ENCODE results near the gene CDR2L.
A peak's percentile ranks its signal among the peaks of the same experiment; 100 is the strongest.
"Not testable (repeated sequence)": the region's sequence is repeated elsewhere in the genome, so short reads cannot be mapped to it uniquely, and the experiment has no call there.

Gene CDR2L

DNA sequence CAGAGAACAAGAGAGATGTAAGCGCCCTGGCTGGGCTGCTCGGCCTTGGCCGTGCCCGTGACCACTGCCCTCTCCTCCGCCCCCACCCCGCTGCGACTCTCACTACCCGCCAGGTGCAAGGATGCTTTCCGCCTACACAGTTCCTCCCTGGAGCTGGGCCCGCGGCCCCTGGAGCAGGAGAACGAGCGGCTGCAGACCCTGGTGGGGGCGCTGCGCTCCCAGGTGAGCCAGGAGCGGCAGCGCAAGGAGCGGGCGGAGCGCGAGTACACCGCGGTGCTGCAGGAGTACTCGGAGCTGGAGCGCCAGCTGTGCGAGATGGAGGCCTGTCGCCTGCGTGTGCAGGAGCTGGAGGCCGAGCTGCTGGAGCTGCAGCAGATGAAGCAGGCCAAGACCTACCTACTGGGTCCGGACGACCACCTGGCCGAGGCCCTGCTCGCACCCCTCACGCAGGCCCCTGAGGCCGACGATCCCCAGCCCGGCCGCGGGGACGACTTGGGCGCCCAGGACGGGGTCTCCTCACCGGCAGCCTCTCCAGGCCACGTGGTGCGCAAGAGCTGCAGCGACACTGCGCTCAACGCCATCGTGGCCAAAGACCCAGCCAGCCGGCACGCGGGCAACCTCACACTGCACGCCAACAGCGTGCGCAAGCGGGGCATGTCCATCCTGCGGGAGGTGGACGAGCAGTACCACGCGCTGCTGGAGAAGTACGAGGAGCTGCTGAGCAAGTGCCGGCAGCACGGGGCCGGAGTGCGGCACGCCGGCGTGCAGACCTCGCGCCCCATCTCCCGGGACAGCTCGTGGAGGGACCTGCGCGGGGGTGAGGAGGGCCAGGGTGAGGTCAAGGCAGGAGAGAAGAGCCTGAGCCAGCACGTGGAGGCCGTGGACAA is 15.9 kb downstream of the CDR2L start:
- no peak for FAIRE-seq
- TF ChIP-seq POLR2A (IDR thresholded peaks at IDR 0.05; ENCODE audit: low read depth, low read length): no peak
- no peak for DNase-seq (ENCODE audit: insufficient read length, low spot score)

DNA sequence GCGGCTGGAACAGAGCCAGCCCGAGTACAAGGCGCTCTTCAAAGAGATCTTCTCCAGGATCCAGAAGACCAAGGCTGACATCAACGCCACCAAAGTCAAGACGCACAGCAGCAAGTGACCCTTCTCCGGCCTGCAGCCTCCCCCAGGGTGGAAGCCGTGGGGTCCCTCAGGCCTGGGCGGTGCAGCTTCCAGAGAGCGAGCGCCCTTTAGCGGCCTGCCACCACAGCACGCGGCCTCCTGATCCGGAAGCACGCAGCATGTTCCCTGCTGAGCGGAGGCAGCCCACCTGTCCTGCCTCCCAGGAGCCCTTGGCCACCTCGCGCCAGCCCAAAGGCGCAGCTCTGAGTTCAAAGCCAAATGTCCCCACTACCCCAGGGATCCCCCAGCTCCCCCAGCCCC is 16.5 kb downstream of the CDR2L start:
- FAIRE-seq: no peak
- no peak for TF ChIP-seq POLR2A (IDR thresholded peaks at IDR 0.05; ENCODE audit: low read depth, low read length)
- no peak for DNase-seq (ENCODE audit: insufficient read length, low spot score)

DNA sequence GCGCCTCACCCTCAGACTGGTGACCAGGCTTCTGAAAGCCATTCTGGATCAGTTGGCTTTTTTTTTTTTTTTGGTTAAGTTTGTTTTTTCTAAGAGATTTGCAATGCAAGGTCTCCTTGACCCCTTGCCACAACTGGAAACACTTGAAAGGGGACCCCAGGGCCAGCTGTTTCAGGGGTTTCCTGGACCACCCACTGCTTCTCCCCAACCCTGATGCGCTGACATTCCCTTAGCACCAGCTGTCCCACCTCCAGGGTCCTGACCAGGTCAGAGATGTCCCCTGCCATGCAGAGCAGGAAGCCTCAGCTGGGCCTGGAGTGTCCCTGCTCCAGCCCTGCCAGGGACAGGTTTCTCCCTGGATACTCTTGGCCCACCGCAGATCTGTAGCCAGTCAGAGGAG is 16.9 kb downstream of the CDR2L start:
- no peak for FAIRE-seq
- no peak for TF ChIP-seq POLR2A (IDR thresholded peaks at IDR 0.05; ENCODE audit: low read depth, low read length)
- no peak for DNase-seq (ENCODE audit: insufficient read length, low spot score)

DNA sequence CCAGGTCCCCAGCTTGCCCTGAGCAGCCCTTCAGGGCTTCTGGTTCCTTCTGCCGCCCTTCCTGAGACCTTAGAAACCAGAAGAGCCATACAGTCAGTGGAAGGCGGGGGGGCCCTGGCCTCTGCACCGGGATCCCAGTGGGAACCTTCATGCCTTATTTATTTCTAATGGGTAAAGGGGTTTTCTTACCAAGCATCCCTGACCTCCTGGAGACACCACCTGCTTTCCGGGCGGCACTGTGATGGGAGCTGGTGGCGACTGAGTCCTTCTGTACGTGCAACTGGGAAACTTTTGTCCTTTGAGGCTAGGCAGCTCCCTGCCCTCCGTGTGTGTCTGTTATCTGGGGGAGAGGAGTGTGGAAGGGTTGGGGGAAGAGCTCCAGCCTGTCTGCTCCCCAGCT is 17.9 kb downstream of the CDR2L start:
- TF ChIP-seq POLR2A (IDR thresholded peaks at IDR 0.05; ENCODE audit: low read depth, low read length): no peak
- no peak for FAIRE-seq
- no peak for DNase-seq (ENCODE audit: insufficient read length, low spot score)

DNA sequence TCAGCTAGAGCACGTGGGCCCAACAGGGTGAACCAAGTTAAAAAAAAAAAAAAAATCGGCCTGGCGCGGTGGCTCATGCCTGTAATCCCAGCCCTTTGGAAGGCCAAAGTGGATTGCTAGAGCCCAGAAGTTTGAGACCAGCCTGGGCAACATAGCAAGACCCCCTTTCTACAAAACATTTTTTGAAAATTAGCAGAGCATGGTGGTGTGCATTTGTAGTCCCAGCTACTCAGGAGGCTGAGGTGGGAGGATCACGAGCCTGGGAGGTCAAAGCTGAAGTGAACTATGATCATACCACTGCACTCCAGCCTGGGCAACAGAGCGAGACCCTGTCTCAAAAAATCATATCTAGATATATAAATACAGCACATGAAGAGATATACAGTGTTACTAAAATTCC is 18.7 kb downstream of the CDR2L start:
- FAIRE-seq; DNase-seq (ENCODE audit: insufficient read length, low spot score): not testable (repeated sequence)

DNA sequence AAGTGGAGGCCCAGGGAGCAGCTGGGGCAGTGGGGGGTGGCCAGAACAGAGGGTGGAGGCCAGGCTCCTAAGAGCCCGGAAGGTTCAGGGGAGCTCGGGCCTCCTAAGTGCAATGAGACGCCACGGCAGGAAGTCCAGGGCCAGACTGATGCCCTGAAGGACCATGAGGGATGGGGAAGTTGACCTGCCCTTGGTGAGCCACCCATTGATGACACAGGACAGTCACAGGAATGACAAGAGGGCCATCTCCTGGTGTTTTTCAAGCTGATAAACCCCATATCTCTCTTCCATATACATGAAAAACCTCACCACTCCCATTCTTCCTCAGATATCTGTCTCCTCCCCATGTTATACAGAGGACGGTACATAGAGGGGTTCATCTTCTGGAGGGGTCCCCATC is 19.2 kb downstream of the CDR2L start:
- DNase-seq (ENCODE audit: insufficient read length, low spot score) (no peak), FAIRE-seq (no peak)
- TF ChIP-seq POLR2A (IDR thresholded peaks at IDR 0.05; ENCODE audit: low read depth, low read length): no peak

DNA sequence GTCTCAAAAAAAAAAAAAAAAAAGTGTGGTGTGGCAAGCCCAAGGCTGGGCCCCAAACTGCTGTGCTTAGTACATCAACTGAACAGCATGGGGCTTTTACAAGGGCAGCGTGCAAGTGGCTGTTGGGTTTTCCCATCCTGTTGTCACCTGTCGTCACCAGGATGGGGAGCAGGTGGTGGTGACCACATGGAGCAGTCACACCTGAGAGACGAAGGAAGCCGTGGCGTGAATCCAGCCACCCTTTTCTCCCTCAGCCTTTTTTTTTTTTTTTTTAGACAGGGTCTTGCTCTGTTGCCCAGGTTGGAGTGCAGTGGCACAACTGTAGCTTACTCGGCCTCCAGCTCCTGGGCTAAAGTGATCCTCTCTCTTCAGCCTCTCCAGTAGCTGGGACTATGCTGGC is 20.9 kb downstream of the CDR2L start:
- no peak for TF ChIP-seq POLR2A (IDR thresholded peaks at IDR 0.05; ENCODE audit: low read depth, low read length)
- DNase-seq (ENCODE audit: insufficient read length, low spot score): no peak
- no peak for FAIRE-seq

DNA sequence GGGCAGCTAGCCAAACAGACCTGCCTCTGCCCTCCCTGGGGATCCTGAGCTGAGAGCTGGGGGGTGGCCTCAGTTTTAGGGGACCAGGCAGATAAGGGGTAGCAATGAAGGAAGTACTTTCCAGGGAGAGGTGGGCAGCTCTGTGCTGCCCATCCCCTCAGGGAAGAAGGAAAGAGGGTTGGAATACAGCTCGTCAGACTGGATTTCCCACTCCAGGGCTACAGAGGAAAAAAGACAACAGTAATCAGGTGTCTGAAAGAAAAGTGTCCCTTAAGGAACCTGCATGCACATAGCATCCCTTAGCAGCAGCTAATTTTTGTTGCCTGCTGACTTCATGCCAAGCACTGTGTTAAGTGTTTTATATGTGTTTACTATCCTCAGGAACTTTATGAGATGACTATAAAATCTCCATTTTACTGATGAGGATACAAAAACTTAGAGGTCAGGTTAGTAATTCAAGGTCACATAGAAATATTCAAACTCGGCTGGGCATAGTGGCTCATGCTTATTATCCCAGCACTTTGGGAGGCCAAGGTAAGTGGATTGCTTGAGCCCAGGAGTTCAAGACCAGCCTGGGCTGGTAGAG is 21.8 kb downstream of the CDR2L start:
- TF ChIP-seq POLR2A (IDR thresholded peaks at IDR 0.05; ENCODE audit: low read depth, low read length): no peak
- DNase-seq (ENCODE audit: insufficient read length, low spot score) (no peak), FAIRE-seq (no peak)

DNA sequence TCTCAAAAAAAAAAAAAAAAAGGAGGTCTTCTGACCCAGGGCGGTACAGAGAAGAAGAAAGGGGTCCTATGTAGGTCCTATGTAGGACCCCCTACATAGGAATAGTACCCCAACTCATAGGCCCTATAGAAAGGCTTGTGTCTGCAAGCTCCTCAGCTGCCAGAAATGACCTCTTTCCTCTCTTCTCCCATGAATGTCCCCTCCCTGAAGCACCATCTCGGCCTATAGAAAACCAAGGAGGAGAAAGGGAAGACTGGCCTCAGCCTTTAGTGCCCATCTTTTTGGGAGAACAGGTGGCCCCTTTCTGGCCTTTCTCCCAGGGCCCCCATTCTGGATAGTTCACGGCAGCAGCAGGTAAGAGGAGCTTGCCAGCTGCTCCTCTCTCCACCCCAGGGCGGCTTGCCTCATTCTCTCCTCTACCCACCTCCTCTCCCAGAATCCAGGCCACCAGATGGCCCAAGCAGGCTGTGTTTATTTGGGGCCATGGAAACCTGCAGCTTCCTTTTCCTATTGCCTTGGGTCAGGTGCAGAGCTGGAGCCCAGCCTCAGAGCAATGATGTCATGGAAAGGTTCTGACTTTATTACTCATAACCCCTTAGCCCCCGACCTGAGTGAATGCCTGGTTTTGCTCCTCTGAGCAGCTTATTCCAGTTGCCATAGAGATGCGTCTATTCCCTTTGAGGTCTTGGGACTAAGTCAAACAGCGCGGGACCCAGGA is 23.4 kb downstream of the CDR2L start:
- DNase-seq (ENCODE audit: insufficient read length, low spot score) (no peak), FAIRE-seq (no peak)
- TF ChIP-seq POLR2A (IDR thresholded peaks at IDR 0.05; ENCODE audit: low read depth, low read length): no peak

DNA sequence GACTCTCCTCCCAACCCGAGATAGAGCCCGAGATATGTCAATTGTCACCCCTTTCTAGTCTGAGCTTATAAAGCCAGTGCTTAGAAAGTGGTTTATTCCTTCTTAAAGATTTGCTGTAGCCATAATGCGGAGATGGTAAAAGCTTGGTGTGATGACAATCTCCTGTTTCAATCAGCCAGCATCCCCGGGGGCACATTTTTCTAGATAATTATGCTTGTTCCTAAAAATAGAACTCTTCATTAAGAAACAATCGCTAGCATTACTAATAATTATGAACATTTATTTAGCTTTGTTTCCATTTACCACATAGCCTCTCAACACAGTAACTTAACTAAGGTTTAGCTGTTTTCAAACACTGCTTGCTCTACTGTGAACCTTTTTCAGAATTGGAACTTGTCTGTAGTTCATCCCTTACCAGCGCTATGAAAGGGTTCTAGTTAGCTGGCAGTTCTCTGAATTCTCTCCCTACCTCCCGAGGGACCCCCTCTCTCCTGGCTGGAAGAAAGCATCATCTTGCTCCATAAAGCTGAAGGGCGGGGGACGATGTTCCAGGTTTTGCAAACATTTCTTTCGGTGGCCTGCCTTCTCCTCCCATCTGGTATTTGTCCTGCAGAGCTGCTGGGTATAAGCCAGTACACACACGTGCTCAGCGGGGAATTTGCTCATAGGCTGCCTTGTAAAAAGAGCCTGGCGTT is 24.1 kb downstream of the CDR2L start:
- no peak for TF ChIP-seq POLR2A (IDR thresholded peaks at IDR 0.05; ENCODE audit: low read depth, low read length)
- DNase-seq (ENCODE audit: insufficient read length, low spot score) (no peak), FAIRE-seq (no peak)

DNA sequence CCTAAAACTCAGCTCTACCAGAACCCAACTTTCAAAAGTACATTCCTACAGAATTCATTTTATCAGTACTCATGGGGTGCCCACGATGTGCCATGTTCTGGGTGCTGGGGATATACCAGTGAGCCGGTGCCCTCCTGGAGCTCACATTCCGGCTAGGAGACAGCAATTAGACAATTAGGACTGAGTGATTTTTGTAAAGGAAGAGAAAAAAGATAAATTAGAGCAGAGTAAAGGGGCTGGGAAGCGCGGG is 24.6 kb downstream of the CDR2L start:
- DNase-seq (ENCODE audit: insufficient read length, low spot score): no peak
- FAIRE-seq: no peak
- TF ChIP-seq POLR2A (IDR thresholded peaks at IDR 0.05; ENCODE audit: low read depth, low read length): no peak

DNA sequence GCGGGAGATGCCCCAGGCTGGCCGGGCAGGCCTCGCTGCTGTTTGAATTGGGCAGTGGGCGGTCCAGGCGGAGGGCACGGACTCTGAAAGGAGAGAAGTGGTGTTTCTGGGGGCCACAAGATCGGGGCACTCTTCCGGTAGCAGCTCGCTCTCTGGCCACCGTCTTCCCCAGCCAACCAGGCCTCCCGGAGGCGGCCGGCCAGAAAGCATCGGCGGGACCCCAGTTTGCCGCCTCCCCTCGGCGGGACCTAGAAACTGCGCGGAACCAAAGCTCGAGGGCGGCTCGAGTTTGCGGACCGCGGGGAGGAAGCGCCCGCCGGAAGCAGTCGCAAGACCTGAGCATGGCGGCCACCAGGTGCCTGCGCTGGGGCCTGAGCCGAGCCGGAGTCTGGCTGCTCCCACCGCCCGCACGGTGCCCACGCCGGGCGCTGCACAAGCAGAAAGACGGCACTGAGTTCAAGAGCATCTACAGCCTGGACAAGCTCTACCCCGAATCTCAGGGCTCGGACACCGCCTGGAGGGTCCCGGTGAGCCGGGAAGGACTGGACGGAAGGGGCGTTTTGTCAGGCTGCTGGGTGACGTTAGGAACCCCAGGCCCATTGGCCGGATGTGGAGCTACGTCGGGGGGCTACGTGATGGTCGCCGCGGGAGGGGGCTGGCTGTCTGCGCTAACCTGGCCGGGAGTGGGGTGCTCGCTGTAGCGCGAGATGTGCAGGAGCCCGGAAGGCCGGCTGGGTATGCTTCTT is 25.1 kb downstream of the CDR2L start, which contains the start of gene MRPL58:
Gene MRPL58, plus strand, starts transcription at position 325 of the 746 bp plus-strand sequence. Its CDS starts 17 bp downstream, at position 342.
- DNase-seq (ENCODE audit: insufficient read length, low spot score) (peak; percentile 92), FAIRE-seq (no peak)
- peak; percentile 79 for TF ChIP-seq POLR2A (IDR thresholded peaks at IDR 0.05; ENCODE audit: low read depth, low read length)

DNA sequence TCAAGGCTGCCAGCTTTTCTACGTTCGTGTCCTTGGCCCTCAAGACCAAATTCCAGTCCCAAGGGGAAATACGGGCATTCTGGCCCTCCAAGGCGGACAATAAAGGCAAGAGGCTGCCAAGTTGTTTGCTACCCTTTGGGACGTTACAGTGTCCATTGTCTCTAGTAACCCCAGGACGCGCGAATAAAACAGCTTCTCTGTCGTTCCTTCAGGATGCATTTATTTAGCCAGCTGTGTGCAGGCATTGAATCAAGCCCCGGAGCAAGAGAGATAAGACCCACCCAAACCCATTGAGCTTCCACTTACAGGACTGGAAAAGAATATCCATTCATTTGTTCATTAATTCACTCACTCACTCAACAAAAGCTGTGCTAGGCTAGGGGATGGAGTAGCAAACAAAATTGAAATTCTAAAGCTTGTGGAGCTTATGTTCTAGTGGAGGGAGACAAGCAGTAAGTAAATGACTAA is 25.7 kb downstream of the CDR2L start:
- FAIRE-seq: no peak

More for the DNA sequence above, 25.7 kb downstream of the CDR2L start:
- no peak for TF ChIP-seq POLR2A (IDR thresholded peaks at IDR 0.05; ENCODE audit: low read depth, low read length)
- no peak for DNase-seq (ENCODE audit: insufficient read length, low spot score)
